ENCODE results near the gene SMIM38. TPM values are rescaled to one million over a fixed set of nuclear protein-coding genes. Genes with fewer than 3 reads are reported as not detected.

SMIM38 gene
- total and polyA plus RNA-seq, 2 of the 4 experiments (the other 2 are of a cell fraction): under 0.01 to 0.05 TPM

- no peak for TF ChIP-seq CEBPB (IDR thresholded peaks at IDR 0.05; ENCODE audit: low read depth, low read length)
These were observed 35.4 kb upstream of the SMIM38 start (continued) for GRCh38 chr11:69120096-69120875.

GRCh38 chr11:69121021-69121420 lies 34.7 kb upstream of the SMIM38 start:
- CTCF ChIA-PET: no interaction called here
- Histone ChIP-seq H4K8ac (ENCODE audit: low read depth in 2 of 2, low read length in 2 of 2) (no peak overlapping the region), H2AFZ (replicated peaks; ENCODE audit: low read length, poor library complexity) (no peak overlapping the region), H3K9me1 (ENCODE audit: insufficient read depth, low read length) (peaks cover 11% of the 10 kb centered on the region; the same call in 1 of the 2 replicates), H4K20me1 (ENCODE audit: insufficient read depth, low read length) (no peaks in the 10 kb centered on the region), H2BK120ac (ENCODE audit: low read depth, low read length) (no peak overlapping the region), H3K56ac (ENCODE audit: extremely low read depth, insufficient read depth, low read length) (no peak overlapping the region), H2BK15ac (ENCODE audit: low read depth, low read length) (0 out of 3 replicates have a peak overlapping the region, but pooled peaks have one; percentile 0), H3K27ac (ENCODE audit: insufficient read depth, low read length) (no peak overlapping the region), H4K5ac (ENCODE audit: low read depth, low read length) (no peak overlapping the region), H3K27me3 (ENCODE audit: control insufficient read depth, insufficient read depth, low read length) (no peaks in the 10 kb centered on the region; the same call in 1 of the 2 replicates), H3K36me3 (ENCODE audit: control insufficient read depth, insufficient read depth, low read length) (no peaks in the 10 kb centered on the region), H4K91ac (ENCODE audit: insufficient read depth, low read depth, low read length) (no peak overlapping the region), H3K4me2 (ENCODE audit: low read depth, low read length) (no peak overlapping the region), H2AK5ac (ENCODE audit: low read depth, low read length) (no peak overlapping the region; the same call in 1 of the 2 replicates), H3K4me3 (ENCODE audit: insufficient read depth, low read depth, low read length) (no peak overlapping the region), H3K23ac (ENCODE audit: low read depth, low read length) (no peak overlapping the region), H3K9ac (ENCODE audit: low read depth, low read length) (no peak overlapping the region), H3K79me1 (ENCODE audit: low read depth in 1 of 2, low read length in 2 of 2) (no peaks in the 10 kb centered on the region), H2BK5ac (ENCODE audit: low read depth, low read length, poor library complexity, severe bottlenecking) (no peak overlapping the region), H2BK20ac (ENCODE audit: low read depth, low read length) (no peak overlapping the region), H3K18ac (ENCODE audit: low read depth, low read length) (no peak overlapping the region), H3K9me3 (ENCODE audit: control insufficient read depth, insufficient read depth, low read length) (peaks cover 7% of the 10 kb centered on the region), H3K14ac (replicated peaks; ENCODE audit: low read depth, low read length) (no peak overlapping the region), H2AK9ac (replicated peaks; ENCODE audit: low read depth, low read length, poor library complexity) (no peak overlapping the region), H3K4ac (ENCODE audit: low read depth, low read length) (no peak overlapping the region; the same call in 1 of the 2 replicates), H3K4me1 (ENCODE audit: control insufficient read depth, insufficient read depth, low read length) (peaks cover 20% of the 10 kb centered on the region)
- no TSS peak for BruUV-seq (replicated peaks)
- in situ Hi-C loops (cut with MboI; ENCODE audit: low sequenced_read_pairs): loop anchor here (25.0 kb wide), 1 partner anchor 1066 kb away; no protein-coding TSS in a partner anchor
- 91% methylated on average over 4 of the region's 9 CpGs; no CpG with 5 or more reads in 1 of the 2 experiments for WGBS, 2 experiments (ENCODE audit: extremely low coverage in 2 of 2, insufficient read length in 1 of 2)
- dilution Hi-C loops (cut with HindIII; ENCODE audit: low sequenced_read_pairs, unreplicated experiment): no loop called here
- no peak for DNase-seq
- intact Hi-C loops (cut with micrococcal nuclease): no loop called here
- POLR2A ChIA-PET (ENCODE audit: unreplicated experiment): no interaction called here
- ATAC-seq (ENCODE audit: low read depth): no peak
- no peak for TF ChIP-seq ELK1 (IDR thresholded peaks at IDR 0.05; ENCODE audit: borderline replicate concordance, low read depth, low read length)
- TF ChIP-seq USF2 (IDR thresholded peaks at IDR 0.05; ENCODE audit: low read depth, low read length): no peak
- TF ChIP-seq CEBPB (IDR thresholded peaks at IDR 0.05; ENCODE audit: low read depth, low read length): no peak
- no peak for TF ChIP-seq NFE2L2 (IDR thresholded peaks at IDR 0.05; ENCODE audit: low read depth, low read length)
- TF ChIP-seq RFX5 (IDR thresholded peaks at IDR 0.05; ENCODE audit: low read depth, low read length): no peak
- TF ChIP-seq, protein P1, sequence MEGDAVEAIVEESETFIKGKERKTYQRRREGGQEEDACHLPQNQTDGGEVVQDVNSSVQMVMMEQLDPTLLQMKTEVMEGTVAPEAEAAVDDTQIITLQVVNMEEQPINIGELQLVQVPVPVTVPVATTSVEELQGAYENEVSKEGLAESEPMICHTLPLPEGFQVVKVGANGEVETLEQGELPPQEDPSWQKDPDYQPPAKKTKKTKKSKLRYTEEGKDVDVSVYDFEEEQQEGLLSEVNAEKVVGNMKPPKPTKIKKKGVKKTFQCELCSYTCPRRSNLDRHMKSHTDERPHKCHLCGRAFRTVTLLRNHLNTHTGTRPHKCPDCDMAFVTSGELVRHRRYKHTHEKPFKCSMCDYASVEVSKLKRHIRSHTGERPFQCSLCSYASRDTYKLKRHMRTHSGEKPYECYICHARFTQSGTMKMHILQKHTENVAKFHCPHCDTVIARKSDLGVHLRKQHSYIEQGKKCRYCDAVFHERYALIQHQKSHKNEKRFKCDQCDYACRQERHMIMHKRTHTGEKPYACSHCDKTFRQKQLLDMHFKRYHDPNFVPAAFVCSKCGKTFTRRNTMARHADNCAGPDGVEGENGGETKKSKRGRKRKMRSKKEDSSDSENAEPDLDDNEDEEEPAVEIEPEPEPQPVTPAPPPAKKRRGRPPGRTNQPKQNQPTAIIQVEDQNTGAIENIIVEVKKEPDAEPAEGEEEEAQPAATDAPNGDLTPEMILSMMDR (conservative IDR thresholded peaks at IDR 0.05; ENCODE audit: low read depth, low read length): no peak
- no peak for TF ChIP-seq MAFK (IDR thresholded peaks at IDR 0.05; ENCODE audit: low read depth, low read length)
- no peak for TF ChIP-seq POLR2A (IDR thresholded peaks at IDR 0.05; ENCODE audit: low read depth, low read length)
- TF ChIP-seq MXI1 (IDR thresholded peaks at IDR 0.05; ENCODE audit: borderline replicate concordance, low read depth, low read length): no peak
- TF ChIP-seq MAZ (IDR thresholded peaks at IDR 0.05; ENCODE audit: borderline replicate concordance, low read depth, low read length): no peak
- TF ChIP-seq SMC3 (IDR thresholded peaks at IDR 0.05; ENCODE audit: low read depth, low read length): no peak
- no peak for TF ChIP-seq CHD1 (IDR thresholded peaks at IDR 0.05; ENCODE audit: low read depth, low read length)

Measured in IMR-90 (cell line).